Muscle of leg (tissue), 11 donors: ENCODE measurements around the gene TTC21A. TPM values are rescaled to one million over a fixed set of nuclear protein-coding genes. Genes with fewer than 3 reads are reported as not detected.
A peak's percentile ranks its signal among the peaks of the same experiment; 100 is the strongest.

ENCODE experiments used
- DNase-seq: peaks from one replicate; pipeline ENCODE4 v3.0.0; 2013
- H3K27ac ChIP-seq: one replicate; pipeline ENCODE4 v1.5.1; 2013; ENCODE audit warnings: mild to moderate bottlenecking, low read length, control low read depth
- H3K27me3 ChIP-seq: one replicate; pipeline ENCODE4 v1.6.1; 2013; ENCODE audit warnings: low read length; ENCODE audit not compliant: control insufficient read depth, insufficient read depth
- H3K36me3 ChIP-seq: one replicate; pipeline ENCODE4 v1.6.1; 2013; ENCODE audit warnings: low read length; ENCODE audit not compliant: control insufficient read depth, insufficient read depth
- H3K4me1 ChIP-seq: one replicate; pipeline ENCODE4 v1.6.1; 2013; ENCODE audit warnings: low read length; ENCODE audit not compliant: control insufficient read depth, insufficient read depth
- H3K4me3 ChIP-seq: one replicate; pipeline ENCODE4 v1.5.1; 2013; ENCODE audit warnings: low read length, control low read depth
- H3K9me3 ChIP-seq: replicated peaks from 2 replicates; pipeline ENCODE4 v1.6.1; 2013; ENCODE audit warnings: low read depth, low read length; ENCODE audit not compliant: control insufficient read depth
- WGBS: methylation state at CpG from one replicate; pipeline ENCODE4 v1.1.5; 2013; ENCODE audit warnings: missing lambda C conversion rate; ENCODE audit not compliant: insufficient coverage; 5-methylcytosine and 5-hydroxymethylcytosine counted together
- polyA plus RNA-seq, 8 donors: library from polyadenylated mRNA; unstranded; fragments of 120-200 nt; gene quantifications; one replicate each; pipeline versions ENCODE4 v1.2.1 to v1.2.3, GENCODE V29; 2013; ENCODE audit warnings: inconsistent platforms in 1 of 8, low replicate concordance in 1 of 8; ENCODE audit not compliant: insufficient read length in 8 of 8, insufficient read depth in 1 of 8
- total RNA-seq: library from RNA; stranded (reverse); fragments of 120-200 nt; gene quantifications from one replicate; pipeline ENCODE4 v1.2.4, GENCODE V29; 2013

The TTC21A gene
- total and polyA plus RNA-seq, 9 donors: 1.6 to 3.9 (median 3.1) TPM

GRCh38 chr3:39114456-39114855 is 7.0 kb downstream of the TTC21A start:
- no peaks in the 10 kb centered on the region for H3K36me3 ChIP-seq

GRCh38 chr3:39115870-39116269 is 8.4 kb downstream of the TTC21A start:
- 90% methylated on average over 2 of the region's 3 CpGs for WGBS
- no peaks in the 10 kb centered on the region for H3K27me3 ChIP-seq
- no peaks in the 10 kb centered on the region for H3K4me1 ChIP-seq
- H3K9me3 ChIP-seq: no peaks in the 10 kb centered on the region
- no peak for DNase-seq
- H3K27ac ChIP-seq: no peak overlapping the region
- no peaks in the 10 kb centered on the region for H3K36me3 ChIP-seq
- no peak overlapping the region for H3K4me3 ChIP-seq

More at GRCh38 chr3:39114456-39114855, 7.0 kb downstream of the TTC21A start:
- DNase-seq: no peak
- H3K27ac ChIP-seq: no peak overlapping the region
- WGBS: 69% methylated on average over 5 of the region's 5 CpGs
- H3K9me3 ChIP-seq: no peaks in the 10 kb centered on the region
- H3K27me3 ChIP-seq: no peaks in the 10 kb centered on the region
- no peaks in the 10 kb centered on the region for H3K4me1 ChIP-seq
- no peak overlapping the region for H3K4me3 ChIP-seq

- H3K27me3 ChIP-seq: no peaks in the 10 kb centered on the region
- no peaks in the 10 kb centered on the region for H3K9me3 ChIP-seq
- no peak overlapping the region for H3K4me3 ChIP-seq
- no peaks in the 10 kb centered on the region for H3K36me3 ChIP-seq
- WGBS: 80% methylated on average over 1 of the region's 3 CpGs
- no peaks in the 10 kb centered on the region for H3K4me1 ChIP-seq
- H3K27ac ChIP-seq: no peak overlapping the region
- DNase-seq: no peak
These were observed 10.6 kb downstream of the TTC21A start for GRCh38 chr3:39118079-39118478.

GRCh38 chr3:39118931-39119660 is 11.6 kb downstream of the TTC21A start:
- Histone ChIP-seq H3K4me1 (no peaks in the 10 kb centered on the region), H3K4me3 (no peak overlapping the region), H3K27ac (no peak overlapping the region), H3K36me3 (no peaks in the 10 kb centered on the region), H3K9me3 (no peaks in the 10 kb centered on the region), H3K27me3 (no peaks in the 10 kb centered on the region)
- no peak for DNase-seq
- no CpG with 5 or more reads among the region's 5 CpGs for WGBS

DNA sequence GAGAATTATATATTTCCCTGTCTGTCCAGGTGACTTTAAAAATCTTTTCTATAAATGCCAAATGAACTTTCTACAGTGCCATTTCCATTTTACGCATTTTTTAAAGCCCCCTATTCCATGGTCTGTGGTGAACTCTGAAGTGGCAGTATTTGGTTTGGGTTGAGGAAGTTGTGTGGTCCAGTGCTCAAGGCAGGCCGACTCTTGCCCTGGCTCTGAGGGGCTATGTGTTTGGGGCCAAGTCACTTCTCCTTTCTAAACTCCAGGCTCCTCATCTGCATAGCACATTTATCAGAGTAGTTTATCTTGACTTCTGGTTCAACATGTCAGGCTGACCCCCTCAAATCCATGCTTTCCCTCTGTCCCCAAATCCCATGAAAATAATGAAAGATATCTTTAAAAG is 14.1 kb downstream of the TTC21A start:
- DNase-seq: no peak
- no peak overlapping the region for H3K4me3 ChIP-seq
- no peaks in the 10 kb centered on the region for H3K4me1 ChIP-seq
- no peaks in the 10 kb centered on the region for H3K9me3 ChIP-seq
- no CpG with 5 or more reads among the region's 2 CpGs for WGBS
- H3K27me3 ChIP-seq: no peaks in the 10 kb centered on the region
- no peak overlapping the region for H3K27ac ChIP-seq
- no peaks in the 10 kb centered on the region for H3K36me3 ChIP-seq

DNA sequence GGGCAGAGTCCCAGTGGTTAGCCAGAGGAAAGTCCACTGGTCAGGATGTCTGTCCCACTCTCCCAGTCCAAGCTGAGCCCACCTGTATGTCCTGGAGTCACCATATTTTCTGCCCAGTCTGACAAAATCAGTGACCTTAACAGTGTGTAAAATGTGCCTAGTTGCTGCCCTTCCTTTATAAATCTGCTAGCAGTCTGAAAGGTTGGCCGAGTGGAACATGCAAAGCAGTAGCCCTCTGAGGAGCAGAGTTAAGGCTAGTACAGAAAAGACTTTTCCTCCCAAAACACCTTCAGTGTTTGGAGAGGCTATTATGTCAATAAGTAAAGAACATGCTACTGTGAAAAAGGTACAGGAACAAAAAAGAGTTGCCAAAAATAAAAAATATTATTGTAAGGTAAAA is 15.3 kb downstream of the TTC21A start:
- no CpG with 5 or more reads among the region's 1 CpG for WGBS
- Histone ChIP-seq H3K27me3 (no peaks in the 10 kb centered on the region), H3K9me3 (no peaks in the 10 kb centered on the region), H3K27ac (no peak overlapping the region), H3K4me3 (no peak overlapping the region), H3K4me1 (no peaks in the 10 kb centered on the region), H3K36me3 (no peaks in the 10 kb centered on the region)
- DNase-seq: no peak

DNA sequence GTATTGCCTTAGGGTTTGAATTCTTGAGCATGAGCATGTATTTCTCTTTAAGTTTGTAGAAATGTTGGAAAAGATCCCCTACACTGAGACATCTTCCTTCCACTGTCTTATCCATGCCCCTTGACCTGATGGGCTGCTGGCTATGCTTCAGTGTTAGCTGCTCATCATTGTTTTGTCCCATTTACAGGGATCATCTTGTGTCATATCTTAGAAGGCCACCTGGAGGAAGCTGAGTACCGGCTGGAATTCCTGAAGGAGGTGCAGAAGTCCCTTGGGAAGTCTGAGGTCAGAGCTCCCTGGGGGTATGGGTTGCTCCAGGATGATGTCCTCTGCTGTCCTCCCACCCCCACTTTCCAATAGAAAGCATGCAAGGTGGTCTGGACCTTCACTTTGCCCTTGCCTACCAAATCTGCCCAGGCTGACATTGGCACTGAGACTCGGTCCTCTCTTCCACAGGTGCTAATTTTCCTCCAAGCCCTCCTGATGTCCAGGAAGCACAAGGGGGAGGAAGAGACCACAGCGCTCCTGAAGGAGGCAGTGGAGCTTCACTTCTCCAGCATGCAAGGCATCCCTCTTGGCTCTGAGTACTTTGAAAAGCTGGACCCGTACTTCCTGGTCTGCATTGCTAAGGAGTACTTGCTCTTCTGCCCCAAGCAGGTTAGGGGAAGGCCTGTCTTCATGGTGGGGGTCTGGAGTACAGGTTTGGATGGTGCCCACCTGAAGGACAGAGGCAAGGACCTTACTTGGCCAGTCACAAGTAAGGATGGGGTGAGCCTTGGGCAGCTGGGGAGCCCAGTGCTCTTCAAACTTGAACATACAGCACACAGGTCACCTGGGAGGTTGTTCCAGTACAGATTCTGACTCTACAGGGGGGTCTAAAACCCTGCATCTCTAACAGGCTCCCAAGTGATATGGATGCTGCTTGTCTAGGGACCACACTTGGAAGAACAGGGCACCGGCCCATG is 17.7 kb downstream of the TTC21A start:
- DNase-seq: no peak
- 63% methylated on average over 3 of the region's 5 CpGs for WGBS
- H3K9me3 ChIP-seq: no peaks in the 10 kb centered on the region
- H3K4me3 ChIP-seq: no peak overlapping the region
- no peak overlapping the region for H3K27ac ChIP-seq
- no peaks in the 10 kb centered on the region for H3K4me1 ChIP-seq
- H3K36me3 ChIP-seq: peaks cover 1% of the 10 kb centered on the region
- H3K27me3 ChIP-seq: no peaks in the 10 kb centered on the region

DNA sequence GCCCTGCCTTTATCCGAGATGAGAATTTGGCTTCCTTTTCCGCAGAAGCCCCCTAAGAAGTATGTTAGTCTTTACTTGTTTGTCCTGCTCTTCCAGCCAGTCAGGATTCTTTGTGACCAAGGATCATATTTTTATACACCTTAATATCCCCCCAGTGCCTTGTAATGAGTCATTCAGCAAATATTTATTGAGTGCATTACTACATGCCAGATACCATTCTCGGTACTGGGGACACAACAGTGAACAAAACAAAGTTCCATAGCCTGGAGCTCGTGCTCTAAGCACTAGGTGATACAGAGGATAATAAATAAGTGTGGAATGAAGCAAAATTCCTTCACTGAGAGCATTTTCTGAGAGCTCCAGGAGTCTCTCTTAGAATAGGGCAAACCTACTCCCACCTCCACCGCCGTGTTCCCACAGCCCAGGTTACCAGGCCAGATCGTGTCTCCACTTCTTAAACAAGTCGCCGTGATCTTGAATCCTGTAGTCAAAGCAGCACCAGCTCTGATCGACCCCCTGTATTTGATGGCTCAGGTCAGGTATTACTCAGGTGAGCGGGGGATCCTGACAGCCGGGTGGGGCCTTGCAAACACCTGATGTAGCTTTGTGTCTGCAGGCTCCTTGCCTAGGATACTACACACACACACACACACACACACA is 18.5 kb downstream of the TTC21A start:
- DNase-seq: no peak
- no peaks in the 10 kb centered on the region for H3K27me3 ChIP-seq
- H3K36me3 ChIP-seq: peaks cover 2% of the 10 kb centered on the region
- no peaks in the 10 kb centered on the region for H3K9me3 ChIP-seq
- H3K27ac ChIP-seq: no peak overlapping the region
- no peaks in the 10 kb centered on the region for H3K4me1 ChIP-seq
- WGBS: 71% methylated on average over 8 of the region's 12 CpGs
- no peak overlapping the region for H3K4me3 ChIP-seq

- no peak overlapping the region for H3K27ac ChIP-seq
- H3K4me1 ChIP-seq: no peaks in the 10 kb centered on the region
- H3K4me3 ChIP-seq: no peak overlapping the region
- H3K27me3 ChIP-seq: no peaks in the 10 kb centered on the region
- H3K9me3 ChIP-seq: no peaks in the 10 kb centered on the region
- 34% methylated on average over 4 of the region's 6 CpGs for WGBS
- peak; percentile 70 for DNase-seq
- H3K36me3 ChIP-seq: peaks cover 2% of the 10 kb centered on the region
These were observed 19.1 kb downstream of the TTC21A start for GRCh38 chr3:39126532-39127071.
